K562 (cell line): ENCODE data around the gene HIPK1. TPM values are rescaled to one million over a fixed set of nuclear protein-coding genes. Genes with fewer than 3 reads are reported as not detected.

Experiments used
- ATAC-seq: fragments of 200-7000 bp; cut with Tn5 transposase; 3 replicates; pipeline ENCODE4 v1.9.1; 2020; ENCODE audit warnings: moderate library complexity
- BruUV-seq: library from RNA; stranded (reverse); fragments of 400-500 nt; replicated peaks from 2 replicates; lab custom pipeline; 2021; lab: Mats Ljungman, UMichigan
- CTCF ChIA-PET: fragments of 300-600 bp; formaldehyde crosslinking; extraction: SDS; loops from one replicate; lab custom pipeline; 2021; ENCODE audit warnings: low intra/inter-chr PET ratio; lab: Yijun Ruan, JAX
- POLR2A ChIA-PET: fragments of 300-600, 350-650 bp; sonication (Branson Sonifier 250); formaldehyde crosslinking; extraction: SDS; loops from one replicate; lab custom pipeline; 2021; ENCODE audit warnings: antibody characterized with exemption, inconsistent platforms; lab: Yijun Ruan, JAX
- DNase-seq, 4 experiments: peaks; one replicate each; pipeline versions ENCODE4 v3.0.0 to v3.0.0-alpha.2; 2011 to 2018; ENCODE audit warnings: low spot score in 3 of 4, mixed read lengths in 3 of 4; ENCODE audit errors: extremely low read depth in 1 of 4
- FAIRE-seq: peaks from 2 replicates; lab custom pipeline; 2011; peaks lifted over from hg19 to GRCh38; lab: Jason Lieb, UNC
- H2AFZ ChIP-seq: 2 replicates; pipeline ENCODE4 v1.6.0; 2011; ENCODE audit warnings: low read depth, low read length, control low read depth, inconsistent platforms
- H3K27ac ChIP-seq: fragments of 200-600 bp; 3 replicates; pipeline ENCODE4 v1.8.0; 2011; ENCODE audit warnings: low read depth, mild to moderate bottlenecking, control low read depth, inconsistent platforms, low read length, moderate library complexity, mixed read lengths; ENCODE audit errors: extremely low read depth
- H3K27me3 ChIP-seq, 2 experiments: fragments of 300-600 bp in 1 of 2; 2 replicates in 1 of 2; 3 replicates in 1 of 2; pipeline versions ENCODE4 v1.6.0 to v1.8.0; 2011; ENCODE audit warnings: inconsistent platforms in 2 of 2, low read length in 2 of 2, mild to moderate bottlenecking in 1 of 2, mixed read lengths in 1 of 2, moderate library complexity in 1 of 2; ENCODE audit not compliant: control insufficient read depth in 2 of 2, insufficient read depth in 2 of 2
- H3K36me3 ChIP-seq: fragments of 300-600 bp; 3 replicates; pipeline ENCODE4 v1.8.0; 2011; ENCODE audit warnings: mild to moderate bottlenecking, low read length, inconsistent platforms; ENCODE audit not compliant: control insufficient read depth, insufficient read depth
- H3K4me1 ChIP-seq, 2 experiments: fragments of 200-600 bp in 1 of 2; replicated peaks in 1 of 2; 2 replicates in 1 of 2; 3 replicates in 1 of 2; pipeline versions ENCODE4 v1.5.1 to v1.8.0; 2011; ENCODE audit warnings: inconsistent platforms in 2 of 2, low read length in 2 of 2, mild to moderate bottlenecking in 1 of 2, mixed read lengths in 1 of 2, moderate library complexity in 1 of 2; ENCODE audit not compliant: control insufficient read depth in 2 of 2, insufficient read depth in 2 of 2
- H3K4me2 ChIP-seq: 2 replicates; pipeline ENCODE4 v1.6.1; 2011; ENCODE audit warnings: low read length, control low read depth, inconsistent platforms, mixed read lengths; ENCODE audit not compliant: insufficient read depth
- H3K4me3 ChIP-seq: fragments of 200-600 bp; sonication (generic), shearing (Covaris generic); 2 replicates; pipeline ENCODE4 v1.5.1; 2016; ENCODE audit warnings: control low read depth, inconsistent platforms
- H3K79me2 ChIP-seq: fragments of 200-600 bp; 3 replicates; pipeline ENCODE4 v1.8.0; 2011; ENCODE audit warnings: low read length, inconsistent platforms; ENCODE audit not compliant: control insufficient read depth, insufficient read depth
- H3K9ac ChIP-seq, 2 experiments: 2 replicates each; pipeline versions ENCODE4 v1.6.0 to v1.6.1; 2011; ENCODE audit warnings: low read depth in 2 of 2, low read length in 2 of 2, control low read depth in 1 of 2, inconsistent platforms in 1 of 2, mild to moderate bottlenecking in 1 of 2, mixed read lengths in 1 of 2; ENCODE audit not compliant: insufficient read depth in 1 of 2
- H3K9me1 ChIP-seq: one replicate; pipeline ENCODE4 v1.6.0; 2011; ENCODE audit warnings: inconsistent platforms, mild to moderate bottlenecking, low read length, moderate library complexity; ENCODE audit not compliant: control insufficient read depth, insufficient read depth
- H3K9me3 ChIP-seq: replicated peaks from 2 replicates; pipeline ENCODE4 v1.5.1; 2011; ENCODE audit warnings: low read depth, low read length, inconsistent platforms; ENCODE audit not compliant: control insufficient read depth, insufficient read depth
- H4K20me1 ChIP-seq: replicated peaks from 2 replicates; pipeline ENCODE4 v1.6.1; 2011; ENCODE audit warnings: low read length, inconsistent platforms, mixed read lengths; ENCODE audit not compliant: control insufficient read depth, insufficient read depth
- NUFIP1 ChIP-seq: fragments of 450-650 bp; IDR thresholded peaks from 2 replicates; pipeline ENCODE4 v1.6.1; 2018; ENCODE audit not compliant: partially characterized antibody
- PHF20 ChIP-seq: fragments of 450-650 bp; IDR thresholded peaks from 2 replicates; pipeline ENCODE4 v1.6.1; 2018; ENCODE audit not compliant: partially characterized antibody
- POLR2AphosphoS5 ChIP-seq: IDR thresholded peaks from 2 replicates; pipeline ENCODE4 v1.6.1; 2011; ENCODE audit warnings: mild to moderate bottlenecking, low read depth, low read length, moderate library complexity; ENCODE audit not compliant: control insufficient read depth, insufficient read depth
- ZC3H11A ChIP-seq: IDR thresholded peaks from 2 replicates; pipeline ENCODE4 v1.6.1; 2012; ENCODE audit warnings: low read depth, low read length, improper control_type of control experiment
- ZNF764 ChIP-seq: fragments of 250-450 bp; sonication (Bioruptor Pico); IDR thresholded peaks from 2 replicates; pipeline ENCODE4 v1.4.0; 2020; ENCODE audit warnings: low read depth, mild to moderate bottlenecking, moderate library complexity
- WGBS: fragments of 100-300 bp; shearing (Covaris generic); methylation state at CpG from one replicate; pipeline ENCODE4 v1.1.6; 2016; ENCODE audit warnings: low coverage, mixed read lengths; ENCODE audit not compliant: insufficient coverage; ENCODE audit errors: missing lambda C conversion rate; 5-methylcytosine and 5-hydroxymethylcytosine counted together
- in situ Hi-C: fragments of 300-500 bp; cut with MboI; formaldehyde crosslinking; loops from 4 replicates; pipeline ENCODE4 v1.15.0; 2018; ENCODE audit warnings: inconsistent platforms, mixed read lengths
- intact Hi-C: fragments of 100-400 bp; cut with micrococcal nuclease; formaldehyde crosslinking; loops from 2 replicates; pipeline ENCODE4 v1.14.2; 2022
- polyA plus RNA-seq, 8 experiments: library from polyadenylated mRNA; depleted of rRNA in 4 of 8; stranded (reverse) in 5 of 8; unstranded in 3 of 8; fragments of >200 nt; fragmentation: Nextera tagmentation in 2 of 8; fragmentation: Illumina TruSeq in 1 of 8; extraction: Ambion mirVana in 2 of 8; extraction: Trizol in 1 of 8; gene quantifications; 2 replicates each; pipeline versions ENCODE4 v1.2.1 to v1.2.3, GENCODE V29; 2011 to 2014; ENCODE audit warnings: inconsistent platforms in 1 of 8, missing spikeins in 1 of 8
- total RNA-seq, 7 experiments: library from RNA; depleted of rRNA in 6 of 7; stranded (reverse); fragments of >200 nt in 6 of 7; fragmentation: Illumina TruSeq in 2 of 7; extraction: Trizol in 2 of 7; gene quantifications; 2 replicates each; pipeline versions ENCODE4 v1.2.1 to v1.2.3, GENCODE V29; 2011 to 2021; ENCODE audit warnings: low replicate concordance in 1 of 7
- TF ChIP-seq, protein P1 (sequence below): fragments of 150-350 bp; IDR thresholded peaks from 2 replicates; pipeline ENCODE4 v1.6.1; 2014; ENCODE audit warnings: low read depth, mild to moderate bottlenecking, low read length, borderline replicate concordance

HIPK1 gene
- total and polyA plus RNA-seq, 9 of the 15 experiments (the other 6 are each of a cell fraction or from before 2014, with no cell fraction given), result 10.0 to 57.9 (median 29.6) TPM

DNA sequence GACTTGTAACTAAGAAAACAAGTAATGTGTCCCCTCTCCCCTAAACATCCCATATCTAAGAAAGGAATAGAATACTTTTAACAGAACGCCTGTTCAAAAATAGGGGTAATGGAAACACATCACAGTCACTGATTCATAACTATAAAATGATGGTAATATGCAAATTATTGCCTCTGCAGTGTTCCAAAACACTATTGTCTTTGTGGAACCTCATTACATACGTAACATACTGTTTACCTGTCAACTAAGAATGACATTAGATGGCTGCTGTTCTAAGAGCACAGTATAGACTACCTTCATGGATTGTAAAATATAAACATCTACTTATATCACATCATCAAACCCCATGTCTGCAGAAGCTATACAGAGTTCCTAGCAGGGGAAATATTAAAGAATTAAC, 38.3 kb upstream of the HIPK1 start:
- Histone ChIP-seq H3K4me3 (no peak overlapping the region), H3K36me3 (peaks cover 12% of the 10 kb centered on the region; the same call in 2 of the 3 replicates), H3K27me3 (no peaks in the 10 kb centered on the region), H3K4me1 (peaks cover 0 to 9% of the 10 kb centered on the region in 2 experiments; a peak in 3 of 5 replicates), H3K9me3 (no peaks in the 10 kb centered on the region), H4K20me1 (no peaks in the 10 kb centered on the region), H2AFZ (no peak overlapping the region), H3K9me1 (no peaks in the 10 kb centered on the region), H3K9ac (no peak overlapping the region), H3K79me2 (no peaks in the 10 kb centered on the region), H3K4me2 (no peak overlapping the region), H3K27ac (no peak overlapping the region)
- no peak for DNase-seq
- no peak for FAIRE-seq
- in situ Hi-C loops, result no loop called here
- ATAC-seq, result no peak
- intact Hi-C loops, result no loop called here
- ChIA-PET CTCF (no interaction called here), POLR2A (interaction anchor here (0.6 to 2.0 kb wide), 4 partner anchors 11 to 40 kb away, joined by 3 to 5 read pairs (median 4); no protein-coding TSS in a partner anchor)
- TF ChIP-seq PHF20 (no peak), POLR2AphosphoS5 (no peak), ZC3H11A (no peak), NUFIP1 (no peak), ZNF764 (no peak)
- TF ChIP-seq, protein P1, sequence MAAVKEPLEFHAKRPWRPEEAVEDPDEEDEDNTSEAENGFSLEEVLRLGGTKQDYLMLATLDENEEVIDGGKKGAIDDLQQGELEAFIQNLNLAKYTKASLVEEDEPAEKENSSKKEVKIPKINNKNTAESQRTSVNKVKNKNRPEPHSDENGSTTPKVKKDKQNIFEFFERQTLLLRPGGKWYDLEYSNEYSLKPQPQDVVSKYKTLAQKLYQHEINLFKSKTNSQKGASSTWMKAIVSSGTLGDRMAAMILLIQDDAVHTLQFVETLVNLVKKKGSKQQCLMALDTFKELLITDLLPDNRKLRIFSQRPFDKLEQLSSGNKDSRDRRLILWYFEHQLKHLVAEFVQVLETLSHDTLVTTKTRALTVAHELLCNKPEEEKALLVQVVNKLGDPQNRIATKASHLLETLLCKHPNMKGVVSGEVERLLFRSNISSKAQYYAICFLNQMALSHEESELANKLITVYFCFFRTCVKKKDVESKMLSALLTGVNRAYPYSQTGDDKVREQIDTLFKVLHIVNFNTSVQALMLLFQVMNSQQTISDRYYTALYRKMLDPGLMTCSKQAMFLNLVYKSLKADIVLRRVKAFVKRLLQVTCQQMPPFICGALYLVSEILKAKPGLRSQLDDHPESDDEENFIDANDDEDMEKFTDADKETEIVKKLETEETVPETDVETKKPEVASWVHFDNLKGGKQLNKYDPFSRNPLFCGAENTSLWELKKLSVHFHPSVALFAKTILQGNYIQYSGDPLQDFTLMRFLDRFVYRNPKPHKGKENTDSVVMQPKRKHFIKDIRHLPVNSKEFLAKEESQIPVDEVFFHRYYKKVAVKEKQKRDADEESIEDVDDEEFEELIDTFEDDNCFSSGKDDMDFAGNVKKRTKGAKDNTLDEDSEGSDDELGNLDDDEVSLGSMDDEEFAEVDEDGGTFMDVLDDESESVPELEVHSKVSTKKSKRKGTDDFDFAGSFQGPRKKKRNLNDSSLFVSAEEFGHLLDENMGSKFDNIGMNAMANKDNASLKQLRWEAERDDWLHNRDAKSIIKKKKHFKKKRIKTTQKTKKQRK, result no peak
- BruUV-seq, result no TSS peak
- WGBS, result 13% methylated on average over 2 of the region's 2 CpGs
